Thyroid gland (tissue), 4 donors: ENCODE data around the gene LMBR1.

Experiments
- CTCF ChIP-seq, 6 experiments: fragments of 200-600 bp in 3 of 6; fragments of 450-650 bp in 3 of 6; sonication (generic) in 3 of 6; IDR thresholded peaks; one replicate each; pipeline ENCODE4 v1.5.1; 2016 to 2019; ENCODE audit warnings: antibody characterized with exemption in 6 of 6, mild to moderate bottlenecking in 2 of 6, inconsistent platforms in 1 of 6, moderate library complexity in 1 of 6
- POLR2A ChIP-seq, 2 donors: fragments of 450-650 bp; IDR thresholded peaks; one replicate each; pipeline ENCODE4 v1.6.1; 2017; ENCODE audit warnings: antibody characterized with exemption in 2 of 2, mild to moderate bottlenecking in 2 of 2, moderate library complexity in 1 of 2

DNA sequence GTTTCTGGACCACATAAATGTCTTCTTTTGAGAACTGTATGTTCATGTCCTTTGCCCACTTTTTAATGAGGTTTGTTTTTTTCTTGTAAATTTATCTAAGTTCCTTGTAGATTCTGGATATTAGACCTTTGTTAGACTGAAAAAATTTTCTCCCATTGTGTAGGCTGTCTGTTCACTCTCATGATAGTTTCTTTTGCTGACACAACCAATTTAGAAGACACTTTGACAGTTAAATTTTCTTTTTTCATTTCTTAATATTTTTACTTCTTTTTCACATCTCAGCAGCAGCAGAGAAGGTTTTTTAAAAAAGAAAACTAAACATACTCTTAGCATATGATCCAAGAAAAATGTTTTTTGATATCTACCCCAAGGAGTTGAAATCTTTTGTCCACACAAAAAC lies 190.6 kb downstream of the LMBR1 start:
- TF ChIP-seq CTCF (IDR thresholded peaks at IDR 0.05) (no peak), POLR2A (IDR thresholded peaks at IDR 0.05) (no peak)
